ENCODE data around the gene MAP2. TPM values are rescaled to one million over a fixed set of nuclear protein-coding genes. Genes with fewer than 3 reads are reported as not detected.

The MAP2 gene
- total and polyA plus RNA-seq, 9 donors: 5.4 to 10.0 (median 7.5) TPM

- Histone ChIP-seq H3K27me3 (ENCODE audit: control insufficient read depth, insufficient read depth, low read length) (no peaks in the 10 kb centered on the region), H3K36me3 (ENCODE audit: control insufficient read depth, insufficient read depth, low read length) (no peaks in the 10 kb centered on the region), H3K9me3 (replicated peaks; ENCODE audit: control insufficient read depth, low read depth, low read length) (no peaks in the 10 kb centered on the region), H3K27ac (ENCODE audit: low read length) (no peak overlapping the region), H3K4me1 (ENCODE audit: control insufficient read depth, insufficient read depth, low read length) (no peaks in the 10 kb centered on the region), H3K4me3 (ENCODE audit: low read length) (no peak overlapping the region)
- no CpG with 5 or more reads among the region's 2 CpGs for WGBS (ENCODE audit: insufficient coverage)
- no peak for DNase-seq
Observed at GRCh38 chr2:209638346-209638745, 214.5 kb downstream of the MAP2 start.

GRCh38 chr2:209640358-209640757, 216.5 kb downstream of the MAP2 start:
- H3K36me3 ChIP-seq (ENCODE audit: control insufficient read depth, insufficient read depth, low read length): no peaks in the 10 kb centered on the region
- H3K27me3 ChIP-seq (ENCODE audit: control insufficient read depth, insufficient read depth, low read length): no peaks in the 10 kb centered on the region
- H3K27ac ChIP-seq (ENCODE audit: low read length): no peak overlapping the region
- no peaks in the 10 kb centered on the region for H3K9me3 ChIP-seq (replicated peaks; ENCODE audit: control insufficient read depth, low read depth, low read length)
- DNase-seq: no peak
- no peaks in the 10 kb centered on the region for H3K4me1 ChIP-seq (ENCODE audit: control insufficient read depth, insufficient read depth, low read length)
- no peak overlapping the region for H3K4me3 ChIP-seq (ENCODE audit: low read length)
- no CpG with 5 or more reads among the region's 2 CpGs for WGBS (ENCODE audit: insufficient coverage)

GRCh38 chr2:209642146-209642820, 218.4 kb downstream of the MAP2 start:
- no peak overlapping the region for H3K4me3 ChIP-seq (ENCODE audit: low read length)
- H3K27ac ChIP-seq (ENCODE audit: low read length): no peak overlapping the region
- no CpG with 5 or more reads among the region's 3 CpGs for WGBS (ENCODE audit: insufficient coverage)
- DNase-seq: no peak
- no peaks in the 10 kb centered on the region for H3K27me3 ChIP-seq (ENCODE audit: control insufficient read depth, insufficient read depth, low read length)
- no peaks in the 10 kb centered on the region for H3K4me1 ChIP-seq (ENCODE audit: control insufficient read depth, insufficient read depth, low read length)
- H3K36me3 ChIP-seq (ENCODE audit: control insufficient read depth, insufficient read depth, low read length): no peaks in the 10 kb centered on the region
- no peaks in the 10 kb centered on the region for H3K9me3 ChIP-seq (replicated peaks; ENCODE audit: control insufficient read depth, low read depth, low read length)

GRCh38 chr2:209644842-209645241, 221.0 kb downstream of the MAP2 start:
- H3K4me1 ChIP-seq (ENCODE audit: control insufficient read depth, insufficient read depth, low read length): no peaks in the 10 kb centered on the region
- H3K27ac ChIP-seq (ENCODE audit: low read length): no peak overlapping the region
- H3K27me3 ChIP-seq (ENCODE audit: control insufficient read depth, insufficient read depth, low read length): no peaks in the 10 kb centered on the region
- H3K9me3 ChIP-seq (replicated peaks; ENCODE audit: control insufficient read depth, low read depth, low read length): no peaks in the 10 kb centered on the region
- DNase-seq: no peak
- H3K36me3 ChIP-seq (ENCODE audit: control insufficient read depth, insufficient read depth, low read length): no peaks in the 10 kb centered on the region
- no peak overlapping the region for H3K4me3 ChIP-seq (ENCODE audit: low read length)

GRCh38 chr2:209648714-209649113, 224.9 kb downstream of the MAP2 start:
- no peaks in the 10 kb centered on the region for H3K9me3 ChIP-seq (replicated peaks; ENCODE audit: control insufficient read depth, low read depth, low read length)
- no peak overlapping the region for H3K4me3 ChIP-seq (ENCODE audit: low read length)
- no CpG with 5 or more reads among the region's 3 CpGs for WGBS (ENCODE audit: insufficient coverage)
- peak; percentile 58 for DNase-seq
- no peaks in the 10 kb centered on the region for H3K36me3 ChIP-seq (ENCODE audit: control insufficient read depth, insufficient read depth, low read length)
- no peak overlapping the region for H3K27ac ChIP-seq (ENCODE audit: low read length)
- H3K4me1 ChIP-seq (ENCODE audit: control insufficient read depth, insufficient read depth, low read length): no peaks in the 10 kb centered on the region
- H3K27me3 ChIP-seq (ENCODE audit: control insufficient read depth, insufficient read depth, low read length): no peaks in the 10 kb centered on the region

GRCh38 chr2:209653134-209653533, 229.3 kb downstream of the MAP2 start:
- Histone ChIP-seq H3K4me3 (ENCODE audit: low read length) (no peak overlapping the region), H3K27ac (ENCODE audit: low read length) (no peak overlapping the region), H3K36me3 (ENCODE audit: control insufficient read depth, insufficient read depth, low read length) (no peaks in the 10 kb centered on the region), H3K27me3 (ENCODE audit: control insufficient read depth, insufficient read depth, low read length) (no peaks in the 10 kb centered on the region), H3K4me1 (ENCODE audit: control insufficient read depth, insufficient read depth, low read length) (no peaks in the 10 kb centered on the region), H3K9me3 (replicated peaks; ENCODE audit: control insufficient read depth, low read depth, low read length) (no peaks in the 10 kb centered on the region)
- DNase-seq: no peak
- 100% methylated on average over 2 of the region's 6 CpGs for WGBS (ENCODE audit: insufficient coverage)

GRCh38 chr2:209661286-209661894, 237.5 kb downstream of the MAP2 start:
- WGBS (ENCODE audit: insufficient coverage): 72% methylated on average over 3 of the region's 9 CpGs

GRCh38 chr2:209662021-209662420, 238.2 kb downstream of the MAP2 start:
- no peaks in the 10 kb centered on the region for H3K9me3 ChIP-seq (replicated peaks; ENCODE audit: control insufficient read depth, low read depth, low read length)
- DNase-seq: no peak
- no peaks in the 10 kb centered on the region for H3K4me1 ChIP-seq (ENCODE audit: control insufficient read depth, insufficient read depth, low read length)
- H3K27ac ChIP-seq (ENCODE audit: low read length): no peak overlapping the region
- no peak overlapping the region for H3K4me3 ChIP-seq (ENCODE audit: low read length)
- no peaks in the 10 kb centered on the region for H3K36me3 ChIP-seq (ENCODE audit: control insufficient read depth, insufficient read depth, low read length)
- no CpG with 5 or more reads among the region's 7 CpGs for WGBS (ENCODE audit: insufficient coverage)
- no peaks in the 10 kb centered on the region for H3K27me3 ChIP-seq (ENCODE audit: control insufficient read depth, insufficient read depth, low read length)

More at GRCh38 chr2:209661286-209661894, 237.5 kb downstream of the MAP2 start:
- H3K9me3 ChIP-seq (replicated peaks; ENCODE audit: control insufficient read depth, low read depth, low read length): no peaks in the 10 kb centered on the region
- H3K4me1 ChIP-seq (ENCODE audit: control insufficient read depth, insufficient read depth, low read length): no peaks in the 10 kb centered on the region
- no peaks in the 10 kb centered on the region for H3K36me3 ChIP-seq (ENCODE audit: control insufficient read depth, insufficient read depth, low read length)
- H3K4me3 ChIP-seq (ENCODE audit: low read length): no peak overlapping the region
- no peak overlapping the region for H3K27ac ChIP-seq (ENCODE audit: low read length)
- peak; percentile 3 for DNase-seq
- H3K27me3 ChIP-seq (ENCODE audit: control insufficient read depth, insufficient read depth, low read length): no peaks in the 10 kb centered on the region

GRCh38 chr2:209663139-209663538, 239.3 kb downstream of the MAP2 start:
- Histone ChIP-seq H3K4me3 (ENCODE audit: low read length) (no peak overlapping the region), H3K27me3 (ENCODE audit: control insufficient read depth, insufficient read depth, low read length) (no peaks in the 10 kb centered on the region), H3K36me3 (ENCODE audit: control insufficient read depth, insufficient read depth, low read length) (no peaks in the 10 kb centered on the region), H3K4me1 (ENCODE audit: control insufficient read depth, insufficient read depth, low read length) (no peaks in the 10 kb centered on the region), H3K9me3 (replicated peaks; ENCODE audit: control insufficient read depth, low read depth, low read length) (no peaks in the 10 kb centered on the region), H3K27ac (ENCODE audit: low read length) (no peak overlapping the region)
- WGBS (ENCODE audit: insufficient coverage): no CpG with 5 or more reads among the region's 5 CpGs
- peak; percentile 7 for DNase-seq

- H3K4me3 ChIP-seq (ENCODE audit: low read length): no peak overlapping the region
- no peak overlapping the region for H3K27ac ChIP-seq (ENCODE audit: low read length)
- no peaks in the 10 kb centered on the region for H3K4me1 ChIP-seq (ENCODE audit: control insufficient read depth, insufficient read depth, low read length)
- no peak for DNase-seq
- H3K27me3 ChIP-seq (ENCODE audit: control insufficient read depth, insufficient read depth, low read length): no peaks in the 10 kb centered on the region
- H3K9me3 ChIP-seq (replicated peaks; ENCODE audit: control insufficient read depth, low read depth, low read length): no peaks in the 10 kb centered on the region
- H3K36me3 ChIP-seq (ENCODE audit: control insufficient read depth, insufficient read depth, low read length): no peaks in the 10 kb centered on the region
- whole genome bisulfite sequencing (ENCODE audit: insufficient coverage): 83% methylated on average over 2 of the region's 4 CpGs
Observed at GRCh38 chr2:209663656-209664055, 239.8 kb downstream of the MAP2 start.

Measured in muscle of leg (tissue), 11 donors.